ENCODE measurements around the gene ITGB6.

- TF ChIP-seq CTCF (IDR thresholded peaks at IDR 0.05) (no peak), POLR2A (IDR thresholded peaks at IDR 0.05) (no peak)
Observed at GRCh38 chr2:160126756-160127155, 73.3 kb downstream of the ITGB6 start.

Data from right lobe of liver (tissue), 4 donors.